Effector memory CD4-positive, alpha-beta T cell (primary cell): ENCODE results near the gene ADRM1.

Source experiments
- DNase-seq, 3 donors: peaks; one replicate each; pipeline ENCODE4 v3.0.0-alpha.2; 2020
- H3K27ac ChIP-seq: 2 replicates; pipeline ENCODE4 v1.7.0; 2013; ENCODE audit warnings: mild to moderate bottlenecking, low read length, moderate library complexity; ENCODE audit not compliant: insufficient read depth, poor library complexity, severe bottlenecking
- H3K27me3 ChIP-seq: replicated peaks from 2 replicates; pipeline ENCODE4 v1.7.0; 2013; ENCODE audit warnings: mild to moderate bottlenecking, low read length; ENCODE audit not compliant: insufficient read depth, control insufficient read depth, poor library complexity, severe bottlenecking
- H3K36me3 ChIP-seq: 2 replicates; pipeline ENCODE4 v1.7.0; 2013; ENCODE audit warnings: mild to moderate bottlenecking, low read length, moderate library complexity; ENCODE audit not compliant: control insufficient read depth, insufficient read depth
- H3K4me1 ChIP-seq: 2 replicates; pipeline ENCODE4 v1.7.0; 2013; ENCODE audit warnings: low read length, mild to moderate bottlenecking; ENCODE audit not compliant: control insufficient read depth, insufficient read depth, poor library complexity, severe bottlenecking
- H3K4me3 ChIP-seq: 2 replicates; pipeline ENCODE4 v1.7.0; 2013; ENCODE audit warnings: low read length, low read depth, mild to moderate bottlenecking; ENCODE audit not compliant: insufficient read depth, poor library complexity, severe bottlenecking
- H3K9me3 ChIP-seq: 2 replicates; pipeline ENCODE4 v1.7.0; 2013; ENCODE audit warnings: mild to moderate bottlenecking, low read length, moderate library complexity; ENCODE audit not compliant: control insufficient read depth

The ADRM1 gene

GRCh38 chr20:62323146-62323979 is 20.6 kb downstream of the ADRM1 start:
- no peaks in the 10 kb centered on the region for H3K36me3 ChIP-seq
- no peaks in the 10 kb centered on the region for H3K27me3 ChIP-seq
- no peak overlapping the region for H3K4me3 ChIP-seq
- H3K9me3 ChIP-seq, result no peaks in the 10 kb centered on the region
- H3K27ac ChIP-seq, result no peak overlapping the region
- DNase-seq, result no peak
- no peaks in the 10 kb centered on the region for H3K4me1 ChIP-seq

- H3K27ac ChIP-seq, result no peak overlapping the region
These were observed 21.4 kb downstream of the ADRM1 start for GRCh38 chr20:62323980-62324906.

DNA sequence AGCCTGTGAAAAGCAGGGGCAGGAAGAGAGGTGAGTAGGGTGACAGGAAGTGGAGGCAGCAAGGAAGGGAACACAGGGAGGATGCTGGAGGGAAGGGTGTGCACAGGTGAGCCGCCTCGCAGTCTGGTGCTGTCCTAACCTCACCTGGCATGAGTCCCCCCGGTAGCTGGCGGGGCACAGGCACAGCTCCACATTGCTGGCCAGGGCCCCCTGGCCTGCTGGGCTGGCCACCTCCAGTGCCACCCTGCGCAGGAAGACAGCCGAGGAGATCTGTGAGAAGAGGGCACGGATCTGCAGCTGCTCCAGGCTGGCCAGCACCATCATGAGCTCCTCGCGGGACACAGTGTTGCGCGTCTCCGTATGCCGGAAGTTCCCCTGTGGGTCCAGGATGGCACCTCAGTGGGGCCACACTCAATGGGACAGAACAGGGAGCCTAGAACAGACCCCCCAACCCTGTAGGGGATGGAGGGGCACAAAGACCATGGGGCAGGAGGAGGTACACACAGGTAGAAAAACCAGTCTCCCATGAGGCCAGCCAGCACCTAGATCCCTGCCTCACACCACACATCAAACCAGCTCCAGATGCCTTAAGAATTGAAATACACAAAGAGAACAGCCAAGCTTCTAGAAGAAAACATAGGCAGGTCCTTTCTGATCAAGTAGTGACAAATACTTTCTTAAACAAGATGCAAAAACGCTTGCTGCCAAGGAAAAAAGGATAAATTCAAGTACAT is 22.5 kb downstream of the ADRM1 start:
- no peak for DNase-seq
- Histone ChIP-seq H3K27me3 (no peaks in the 10 kb centered on the region), H3K27ac (no peak overlapping the region), H3K4me3 (no peak overlapping the region), H3K9me3 (no peaks in the 10 kb centered on the region), H3K36me3 (no peaks in the 10 kb centered on the region), H3K4me1 (no peaks in the 10 kb centered on the region)

More at GRCh38 chr20:62323980-62324906, 21.4 kb downstream of the ADRM1 start:
- H3K27me3 ChIP-seq, result no peaks in the 10 kb centered on the region
- H3K4me1 ChIP-seq, result no peaks in the 10 kb centered on the region
- no peaks in the 10 kb centered on the region for H3K36me3 ChIP-seq
- no peak overlapping the region for H3K4me3 ChIP-seq
- DNase-seq, result no peak
- no peaks in the 10 kb centered on the region for H3K9me3 ChIP-seq

- Histone ChIP-seq H3K27ac (no peak overlapping the region), H3K4me1 (no peaks in the 10 kb centered on the region), H3K36me3 (no peaks in the 10 kb centered on the region), H3K4me3 (no peak overlapping the region), H3K27me3 (no peaks in the 10 kb centered on the region), H3K9me3 (no peaks in the 10 kb centered on the region)
- no peak for DNase-seq
These were observed 23.8 kb downstream of the ADRM1 start for GRCh38 chr20:62326559-62326958.

DNA sequence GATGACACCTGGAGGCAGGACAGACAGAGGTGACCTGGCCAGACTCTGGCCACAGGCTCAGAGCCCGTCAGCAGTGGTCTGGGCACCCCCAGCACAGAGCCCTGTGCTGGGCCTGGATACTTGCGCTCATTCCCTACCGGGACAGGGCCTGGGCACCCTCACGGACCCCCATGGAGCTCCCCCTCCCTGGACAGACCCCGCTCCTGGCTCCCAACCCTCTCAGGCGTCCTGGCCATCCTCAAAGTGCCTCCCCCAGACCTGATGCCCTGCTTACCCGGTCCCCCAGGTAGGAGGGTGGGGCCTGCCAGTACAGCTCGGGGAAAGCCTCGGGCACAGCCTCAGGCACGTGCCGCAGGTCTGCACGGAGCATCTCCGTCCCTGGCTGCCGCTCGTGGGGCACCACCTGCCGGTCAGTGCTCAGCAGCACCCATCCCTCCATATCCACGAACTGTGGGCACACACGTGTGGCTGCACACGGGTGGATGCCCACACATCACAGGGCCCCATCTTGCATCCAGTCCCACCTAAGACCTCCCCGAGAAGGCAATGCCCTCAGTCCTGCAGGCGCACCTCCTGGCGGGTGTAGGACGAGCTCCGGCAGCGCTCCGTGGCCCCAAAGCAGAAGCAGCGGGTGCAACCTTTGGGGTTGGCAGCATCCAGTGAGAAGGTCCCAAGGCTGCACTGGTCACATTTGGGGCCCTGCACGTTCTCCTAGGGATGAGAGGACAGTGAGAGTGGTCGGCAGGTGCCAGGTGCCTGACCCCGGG is 24.3 kb downstream of the ADRM1 start:
- Histone ChIP-seq H3K9me3 (no peaks in the 10 kb centered on the region), H3K27ac (no peak overlapping the region), H3K4me1 (no peaks in the 10 kb centered on the region), H3K36me3 (no peaks in the 10 kb centered on the region), H3K4me3 (no peak overlapping the region), H3K27me3 (no peaks in the 10 kb centered on the region)
- no peak for DNase-seq

GRCh38 chr20:62327726-62328495 is 25.1 kb downstream of the ADRM1 start:
- Histone ChIP-seq H3K4me3 (no peak overlapping the region), H3K36me3 (no peaks in the 10 kb centered on the region), H3K27me3 (no peaks in the 10 kb centered on the region), H3K27ac (no peak overlapping the region), H3K4me1 (no peaks in the 10 kb centered on the region), H3K9me3 (no peaks in the 10 kb centered on the region)
- no peak for DNase-seq

GRCh38 chr20:62328684-62329388 is 26.0 kb downstream of the ADRM1 start:
- Histone ChIP-seq H3K27me3 (no peaks in the 10 kb centered on the region), H3K4me3 (no peak overlapping the region), H3K36me3 (no peaks in the 10 kb centered on the region), H3K4me1 (no peaks in the 10 kb centered on the region), H3K27ac (no peak overlapping the region), H3K9me3 (no peaks in the 10 kb centered on the region)
- no peak for DNase-seq

DNA sequence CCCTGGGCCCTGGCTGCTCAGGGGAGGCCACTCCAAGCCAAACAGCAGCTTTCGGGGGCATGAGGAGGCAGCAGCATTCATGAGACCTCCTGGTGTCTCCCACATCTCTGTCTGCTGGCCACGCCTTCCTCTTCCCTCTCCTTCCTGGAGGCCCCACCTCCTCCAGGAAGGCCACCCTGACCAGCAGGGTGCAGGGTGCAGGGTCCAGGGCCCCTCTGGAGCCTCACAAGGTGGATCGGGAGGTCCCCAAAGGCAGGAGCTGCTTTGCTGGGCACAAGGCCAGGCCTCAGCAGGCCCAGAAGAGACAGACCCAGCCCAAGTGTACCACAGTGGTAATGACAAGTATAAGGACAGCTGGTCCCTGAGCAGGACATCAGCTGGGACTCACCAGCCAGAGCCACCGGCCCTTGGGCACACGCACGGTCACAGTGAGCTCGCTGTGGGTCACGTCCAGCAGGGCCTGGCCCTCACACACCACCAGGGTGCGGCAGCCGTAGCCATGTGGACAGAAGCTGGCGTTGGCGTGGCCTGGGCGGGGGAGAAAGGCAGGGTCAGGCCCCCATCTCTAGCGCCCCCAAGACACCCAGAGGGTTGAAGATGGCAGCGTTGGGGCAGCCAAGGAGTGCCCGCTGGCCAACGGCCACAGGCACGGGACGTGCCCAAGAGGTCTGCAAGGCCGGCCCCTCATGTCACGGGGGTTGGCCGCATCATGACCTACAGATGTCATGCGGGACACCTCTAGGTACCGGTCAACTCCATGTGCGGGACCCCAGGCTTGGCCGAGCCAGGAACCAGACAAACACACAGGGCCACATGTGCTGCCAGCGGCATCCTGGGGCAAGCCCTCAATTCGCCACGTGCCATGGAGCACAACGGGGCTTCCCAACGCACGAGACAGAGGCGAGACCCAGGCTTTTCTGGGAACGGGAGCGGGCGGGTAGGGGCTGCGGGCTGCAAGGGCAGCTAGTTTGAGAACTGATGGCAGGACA is 26.9 kb downstream of the ADRM1 start:
- DNase-seq, result no peak
- no peaks in the 10 kb centered on the region for H3K27me3 ChIP-seq
- H3K4me1 ChIP-seq, result no peaks in the 10 kb centered on the region
- no peaks in the 10 kb centered on the region for H3K36me3 ChIP-seq
- no peak overlapping the region for H3K27ac ChIP-seq
- H3K4me3 ChIP-seq, result no peak overlapping the region
- H3K9me3 ChIP-seq, result no peaks in the 10 kb centered on the region
